Parathyroid adenoma (tissue), 2 donors: ENCODE results near the gene VPS35L.

ENCODE experiments used
- H2AFZ ChIP-seq: fragments of 300-600 bp; sonication (generic); one replicate; pipeline ENCODE4 v1.7.0; 2017; ENCODE audit warnings: antibody characterized with exemption, mild to moderate bottlenecking
- H3K27ac ChIP-seq: fragments of 300-600 bp; sonication (generic); one replicate; pipeline ENCODE4 v1.7.0; 2017
- H3K27me3 ChIP-seq: fragments of 300-600 bp; sonication (generic); one replicate; pipeline ENCODE4 v1.7.0; 2017; ENCODE audit warnings: low read length; ENCODE audit not compliant: control insufficient read depth, insufficient read depth
- H3K36me3 ChIP-seq: fragments of 300-600 bp; sonication (generic); one replicate; pipeline ENCODE4 v1.7.0; 2017; ENCODE audit warnings: low read length; ENCODE audit not compliant: control insufficient read depth, insufficient read depth
- H3K4me1 ChIP-seq: fragments of 300-600 bp; sonication (generic); one replicate; pipeline ENCODE4 v1.7.0; 2017; ENCODE audit warnings: control low read depth
- H3K4me2 ChIP-seq: fragments of 300-600 bp; sonication (generic); one replicate; pipeline ENCODE4 v1.7.0; 2017; ENCODE audit warnings: low read length
- H3K4me3 ChIP-seq: fragments of 300-600 bp; sonication (generic); one replicate; pipeline ENCODE4 v1.7.0; 2017; ENCODE audit warnings: low read depth, low read length
- H3K79me2 ChIP-seq: fragments of 300-600 bp; sonication (generic); one replicate; pipeline ENCODE4 v1.7.0; 2017; ENCODE audit warnings: control low read depth
- H3K9ac ChIP-seq: fragments of 300-600 bp; sonication (generic); one replicate; pipeline ENCODE4 v1.7.0; 2017; ENCODE audit warnings: mild to moderate bottlenecking
- H3K9me3 ChIP-seq: fragments of 300-600 bp; sonication (generic); one replicate; pipeline ENCODE4 v1.7.0; 2017; ENCODE audit warnings: low read length; ENCODE audit not compliant: control insufficient read depth
- TF ChIP-seq, protein P1 (sequence below): fragments of 300-600 bp; sonication (generic); IDR thresholded peaks from one replicate; pipeline ENCODE4 v1.7.0; 2017; ENCODE audit warnings: antibody characterized with exemption, mild to moderate bottlenecking
- donor health status: primary hyperparathyroidism.

VPS35L gene

DNA sequence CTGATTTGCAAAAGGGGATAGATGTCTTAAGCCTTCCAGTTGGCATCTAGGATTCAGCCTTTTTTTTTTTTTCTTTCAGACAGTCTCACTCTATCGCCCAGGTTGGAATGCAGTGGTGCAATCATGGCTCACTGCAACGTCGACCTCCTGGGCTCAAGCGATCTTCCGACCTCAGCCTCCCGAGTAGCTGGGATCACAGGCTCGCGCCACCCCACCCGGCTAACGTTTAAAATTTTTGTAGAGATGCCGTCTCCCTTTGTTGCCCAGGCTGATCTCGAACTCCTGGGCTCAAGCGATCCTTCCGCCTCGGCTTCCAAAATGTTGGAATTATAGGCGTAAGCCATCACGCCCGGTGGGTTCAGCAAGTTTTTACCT, 32.3 kb upstream of the VPS35L start:
- no peak overlapping the region for H3K4me2 ChIP-seq
- H3K9me3 ChIP-seq: no peaks in the 10 kb centered on the region
- H3K36me3 ChIP-seq: no peaks in the 10 kb centered on the region
- H3K27me3 ChIP-seq: no peaks in the 10 kb centered on the region
- H3K9ac ChIP-seq: no peak overlapping the region
- TF ChIP-seq, protein P1, sequence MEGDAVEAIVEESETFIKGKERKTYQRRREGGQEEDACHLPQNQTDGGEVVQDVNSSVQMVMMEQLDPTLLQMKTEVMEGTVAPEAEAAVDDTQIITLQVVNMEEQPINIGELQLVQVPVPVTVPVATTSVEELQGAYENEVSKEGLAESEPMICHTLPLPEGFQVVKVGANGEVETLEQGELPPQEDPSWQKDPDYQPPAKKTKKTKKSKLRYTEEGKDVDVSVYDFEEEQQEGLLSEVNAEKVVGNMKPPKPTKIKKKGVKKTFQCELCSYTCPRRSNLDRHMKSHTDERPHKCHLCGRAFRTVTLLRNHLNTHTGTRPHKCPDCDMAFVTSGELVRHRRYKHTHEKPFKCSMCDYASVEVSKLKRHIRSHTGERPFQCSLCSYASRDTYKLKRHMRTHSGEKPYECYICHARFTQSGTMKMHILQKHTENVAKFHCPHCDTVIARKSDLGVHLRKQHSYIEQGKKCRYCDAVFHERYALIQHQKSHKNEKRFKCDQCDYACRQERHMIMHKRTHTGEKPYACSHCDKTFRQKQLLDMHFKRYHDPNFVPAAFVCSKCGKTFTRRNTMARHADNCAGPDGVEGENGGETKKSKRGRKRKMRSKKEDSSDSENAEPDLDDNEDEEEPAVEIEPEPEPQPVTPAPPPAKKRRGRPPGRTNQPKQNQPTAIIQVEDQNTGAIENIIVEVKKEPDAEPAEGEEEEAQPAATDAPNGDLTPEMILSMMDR: no peak
- H3K27ac ChIP-seq: no peak overlapping the region
- H3K4me3 ChIP-seq: no peak overlapping the region
- peaks cover 10% of the 10 kb centered on the region for H3K79me2 ChIP-seq
- peak overlapping the region; percentile 87 for H2AFZ ChIP-seq
- peaks cover 10% of the 10 kb centered on the region for H3K4me1 ChIP-seq

DNA sequence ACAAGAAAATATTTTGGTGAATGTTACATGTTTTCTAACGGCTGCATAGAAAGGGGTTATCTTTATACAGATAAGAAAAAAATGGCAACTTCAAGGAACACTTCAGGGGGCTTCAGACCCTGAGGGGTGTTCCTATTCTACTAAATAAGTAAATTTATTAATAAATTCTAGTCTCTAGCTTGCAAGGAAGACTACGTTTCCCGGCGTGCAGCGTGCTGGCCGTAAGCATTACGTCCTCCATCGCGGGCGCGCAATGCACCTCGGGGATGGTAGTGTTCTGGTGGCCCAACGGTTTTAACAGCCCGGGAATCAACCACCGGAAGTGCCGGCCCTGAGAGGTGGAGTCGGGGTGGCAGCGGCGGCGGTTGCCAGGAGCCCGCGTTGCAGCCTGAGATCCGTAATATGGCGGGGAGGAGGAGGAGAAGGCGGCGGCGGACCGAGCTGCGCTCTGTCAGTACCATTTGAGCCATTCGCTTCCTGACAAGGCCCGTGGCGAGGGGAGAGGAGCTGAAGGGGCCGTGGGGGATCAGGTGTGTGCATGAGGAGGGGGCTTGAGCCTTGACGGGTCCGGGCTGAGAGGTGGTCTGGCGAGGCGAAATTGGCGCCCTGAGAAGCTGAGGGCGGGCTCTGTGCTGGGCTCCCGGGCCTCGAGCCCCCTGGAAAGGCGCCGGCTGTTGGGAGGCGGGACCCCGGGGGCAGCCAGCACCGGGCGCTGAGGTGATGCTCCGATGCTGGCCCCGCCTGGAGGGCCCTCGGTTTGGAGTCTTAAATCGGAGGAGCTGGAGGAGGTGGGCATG, 31.7 kb upstream of the VPS35L start, which contains the start of gene CCP110:
TSS of gene CCP110 (plus strand) at position 384 of the 797 bp plus-strand sequence. CDS start 3,940 bp downstream, outside the sequence.
- Histone ChIP-seq H3K27ac (peak within 1 kb of the TSS; percentile 88), H3K9ac (peak within 1 kb of the TSS; percentile 63), H3K4me1 (peaks cover 10% of the 10 kb centered on the region), H3K4me2 (peak within 1 kb of the TSS; percentile 74), H3K36me3 (no peaks in the 10 kb centered on the region), H3K4me3 (peak within 1 kb of the TSS; percentile 71), H2AFZ (peak within 1 kb of the TSS; percentile 87), H3K79me2 (peaks cover 8% of the 10 kb centered on the region), H3K27me3 (no peaks in the 10 kb centered on the region), H3K9me3 (no peaks in the 10 kb centered on the region)
- TF ChIP-seq, protein P1: no peak

- Histone ChIP-seq H3K9me3 (no peaks in the 10 kb centered on the region), H3K27ac (peak overlapping the region; percentile 37), H3K4me2 (peak overlapping the region; percentile 74), H2AFZ (peak overlapping the region; percentile 87), H3K9ac (peak overlapping the region; percentile 63), H3K79me2 (peaks cover 3% of the 10 kb centered on the region), H3K36me3 (no peaks in the 10 kb centered on the region), H3K27me3 (no peaks in the 10 kb centered on the region), H3K4me1 (peaks cover 10% of the 10 kb centered on the region), H3K4me3 (peak overlapping the region; percentile 71)
- TF ChIP-seq, protein P1: no peak
These were observed 31.2 kb upstream of the VPS35L start for GRCh38 chr16:19524356-19524615.

DNA sequence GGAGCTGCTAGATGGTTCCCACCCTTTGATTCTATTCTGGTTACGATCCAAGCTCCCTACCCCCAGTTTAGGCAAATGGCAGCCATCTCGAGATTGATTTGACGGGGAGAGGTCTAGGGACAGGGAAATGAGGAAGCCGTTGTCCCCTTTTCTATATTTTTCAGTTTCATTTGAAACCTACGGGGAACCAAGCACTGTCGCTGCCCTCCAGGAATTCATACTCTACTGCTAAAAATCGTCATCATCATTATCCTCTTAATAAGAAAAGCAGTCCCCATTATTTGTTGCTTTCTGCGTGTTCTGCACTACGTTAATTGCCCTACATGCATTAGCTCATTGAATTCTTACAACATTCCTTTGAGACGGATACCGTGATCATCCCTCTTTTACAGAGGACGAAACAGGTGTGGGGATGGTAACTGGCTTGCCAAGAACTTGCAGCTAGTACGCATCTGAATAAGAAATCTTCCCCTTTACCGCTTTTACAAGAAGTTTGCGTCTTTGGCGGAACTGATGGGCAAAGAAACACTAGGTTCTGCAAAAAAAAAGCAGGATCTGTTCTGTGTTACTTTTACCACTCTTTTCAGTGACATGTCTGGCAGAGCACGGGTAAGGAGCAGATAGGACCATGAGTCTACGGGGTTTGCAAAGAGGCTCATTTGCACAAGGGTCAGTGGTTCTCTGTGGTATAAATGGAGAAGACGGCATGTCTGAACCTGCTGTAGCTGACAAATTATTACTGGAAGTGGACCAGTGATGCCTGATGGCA, 30.7 kb upstream of the VPS35L start:
- Histone ChIP-seq H3K79me2 (no peaks in the 10 kb centered on the region), H3K27me3 (no peaks in the 10 kb centered on the region), H3K9me3 (no peaks in the 10 kb centered on the region), H3K4me3 (peak overlapping the region; percentile 71), H3K36me3 (no peaks in the 10 kb centered on the region), H3K4me2 (peak overlapping the region; percentile 74), H3K9ac (no peak overlapping the region), H3K27ac (peak overlapping the region; percentile 37), H3K4me1 (peaks cover 10% of the 10 kb centered on the region), H2AFZ (peak overlapping the region; percentile 87)
- TF ChIP-seq, protein P1: no peak
